Gastroesophageal sphincter (tissue), 3 donors: ENCODE measurements around the gene ZNF543.

Source experiments
- CTCF ChIP-seq, 4 experiments: fragments of 200-600 bp in 2 of 4; fragments of 450-650 bp in 2 of 4; sonication (generic) in 1 of 4; IDR thresholded peaks; one replicate each; pipeline ENCODE4 v1.5.1; 2017 to 2019; ENCODE audit warnings: antibody characterized with exemption in 4 of 4, mild to moderate bottlenecking in 2 of 4, moderate library complexity in 2 of 4
- POLR2A ChIP-seq, 2 donors: fragments of 450-650 bp; IDR thresholded peaks; one replicate each; pipeline ENCODE4 v1.6.1; 2017; ENCODE audit warnings: antibody characterized with exemption in 2 of 2, mild to moderate bottlenecking in 2 of 2, moderate library complexity in 1 of 2

DNA sequence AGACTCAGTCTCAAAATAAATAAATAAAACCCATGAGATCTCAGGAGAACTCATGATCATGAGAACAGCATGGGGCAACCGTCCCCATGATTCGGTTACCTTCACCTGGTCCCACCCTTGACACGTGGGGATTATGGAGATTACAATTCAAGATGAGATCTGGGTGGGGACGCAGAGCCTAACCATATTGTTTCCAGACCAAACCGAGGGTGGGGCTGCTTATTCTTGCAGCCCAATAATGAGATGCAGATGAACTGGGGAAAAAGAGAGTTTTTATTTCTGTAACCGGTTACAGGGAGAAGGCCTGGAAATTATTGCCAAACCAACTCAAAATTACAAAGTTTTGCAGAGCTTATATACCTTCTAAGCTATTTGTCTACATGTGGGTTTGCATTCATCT is 55.9 kb downstream of the ZNF543 start:
- TF ChIP-seq POLR2A (IDR thresholded peaks at IDR 0.05) (no peak), CTCF (IDR thresholded peaks at IDR 0.05) (no peak)
